Panc1 (cell line): Measurements from ENCODE around the gene LPCAT4.

Experiments
- CTCF ChIP-seq: fragments of 450-650 bp; IDR thresholded peaks from 2 replicates; pipeline ENCODE4 v1.5.1; 2017; ENCODE audit warnings: mild to moderate bottlenecking
- REST ChIP-seq, 2 experiments: IDR thresholded peaks; 2 replicates each; pipeline ENCODE4 v1.6.1; 2011 to 2012; ENCODE audit warnings: low read depth in 2 of 2, control low read depth in 1 of 2, low read length in 1 of 2, mild to moderate bottlenecking in 1 of 2, moderate library complexity in 1 of 2; ENCODE audit not compliant: insufficient read depth in 1 of 2

GRCh38 chr15:34367101-34368081, at the start of gene LPCAT4:
- peak; percentile 99 for TF ChIP-seq CTCF
- TF ChIP-seq REST (IDR thresholded peaks at IDR 0.05; ENCODE audit: insufficient read depth in 1 of 2, low read depth in 2 of 2, low read length in 1 of 2) = no peak
